GM19468 (cell line): ENCODE data around the gene MTHFR.

ENCODE experiments used
- ATAC-seq: cut with Tn5 transposase; IDR thresholded peaks from one replicate; pipeline ENCODE4 v1.9.1; 2021; ENCODE audit warnings: mild to moderate bottlenecking, moderate library complexity, moderate number of reproducible peaks; ENCODE audit not compliant: unreplicated experiment; ENCODE audit errors: extremely low read depth

MTHFR gene

DNA sequence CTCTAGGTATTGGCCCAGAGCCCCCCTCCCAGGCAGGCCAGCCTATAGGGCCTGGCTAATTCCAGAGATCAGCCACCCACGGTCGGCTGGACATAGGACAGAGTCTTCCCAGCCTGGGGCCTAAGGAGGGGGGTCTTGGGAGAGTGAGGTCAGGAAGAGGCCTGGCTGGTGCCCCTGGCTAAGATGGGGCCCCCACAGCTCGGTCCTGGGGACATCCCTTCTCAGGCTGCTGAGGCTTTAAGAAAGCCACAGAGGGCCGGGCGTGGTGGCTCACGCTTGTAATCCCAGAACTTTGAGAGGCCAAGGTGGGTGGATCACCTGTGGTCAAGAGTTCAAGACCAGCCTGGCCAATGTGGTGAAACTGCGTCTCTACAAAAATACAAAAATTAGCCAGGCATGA is 41.2 kb downstream of the MTHFR start:
- ATAC-seq: no peak

DNA sequence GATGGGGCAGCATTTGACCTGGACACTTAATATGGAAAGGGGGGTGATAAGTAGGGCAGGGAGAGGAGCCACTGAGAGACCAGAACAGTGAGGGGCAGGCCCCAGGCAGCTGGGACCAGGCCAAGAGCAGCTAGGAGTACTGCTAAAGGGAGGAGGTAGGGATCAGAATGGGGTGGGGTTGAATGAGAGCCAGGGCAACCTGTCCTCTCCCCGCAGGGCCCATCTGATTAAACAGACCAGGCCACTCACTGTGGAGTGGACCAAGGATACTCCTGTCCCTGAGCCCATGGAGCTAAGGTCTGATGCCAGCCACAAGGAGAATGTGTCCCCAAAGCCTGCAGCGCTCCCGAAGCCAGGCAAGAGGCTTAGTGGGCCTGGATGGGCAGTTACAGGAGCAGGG is 41.6 kb downstream of the MTHFR start:
- ATAC-seq: no peak

DNA sequence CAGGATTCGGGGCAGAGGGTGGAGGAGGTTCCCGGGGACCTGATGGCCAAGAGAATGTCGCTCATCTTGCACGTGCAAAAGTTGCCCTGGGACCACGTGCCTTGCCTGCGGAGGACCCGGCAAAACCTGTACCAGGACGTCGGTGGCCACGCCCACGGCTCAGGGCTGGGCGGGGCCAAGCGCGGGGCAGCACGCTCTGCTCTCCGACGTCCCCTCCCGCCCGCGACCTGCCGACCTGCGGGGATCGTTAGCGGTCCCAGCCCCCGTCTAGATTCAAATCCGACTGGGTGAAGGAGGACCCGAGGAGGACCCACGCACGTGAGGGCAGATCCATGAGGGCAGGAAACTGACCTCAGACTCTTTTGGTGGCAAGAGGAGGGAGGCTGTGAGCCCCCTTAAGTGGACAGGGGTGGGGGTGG is 43.8 kb downstream of the MTHFR start, which contains the start of gene C1orf167:
C1orf167 (plus strand) TSS at position 206 of the 419 bp plus-strand sequence. CDS start 2,208 bp downstream, outside the sequence.
- ATAC-seq: no peak

DNA sequence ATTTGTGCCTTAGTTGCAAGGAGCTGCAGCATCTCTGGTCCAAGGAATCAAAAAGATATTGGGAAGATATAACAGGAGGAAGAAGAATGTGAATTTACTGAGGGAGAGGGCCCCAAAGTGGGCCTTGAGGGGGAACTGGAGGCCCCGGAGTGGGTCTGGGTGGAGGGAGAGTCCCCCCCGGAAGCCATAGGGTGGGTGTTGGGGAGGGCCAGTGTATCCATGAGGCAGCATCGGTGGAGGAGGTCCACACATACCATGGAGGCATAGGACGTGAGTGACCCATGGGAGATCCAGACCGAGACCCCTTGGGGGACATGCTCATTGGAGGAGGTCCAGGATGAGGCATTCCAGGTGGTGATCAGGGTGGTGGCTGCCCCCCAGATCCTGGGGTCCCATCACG is 44.5 kb downstream of the MTHFR start:
- ATAC-seq: no peak

DNA sequence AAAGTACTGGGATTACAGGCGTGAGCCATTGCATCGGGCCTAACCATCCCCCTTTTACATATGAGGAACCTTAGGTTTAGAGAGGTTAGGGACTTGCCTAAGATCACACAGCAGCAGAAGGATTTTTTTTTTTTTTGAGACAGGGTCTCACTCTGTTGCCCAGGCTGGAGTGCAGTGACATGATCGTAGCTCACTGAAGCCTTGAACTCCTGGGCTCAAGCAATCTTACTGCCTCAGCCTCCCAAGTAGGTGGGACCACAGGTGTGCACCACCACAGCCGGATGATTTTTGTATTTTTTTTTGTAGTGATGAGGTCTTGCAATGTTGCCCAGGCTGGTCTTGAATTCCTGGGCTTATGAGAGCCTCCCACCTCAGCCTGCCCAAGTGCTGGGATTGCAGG is 46.0 kb downstream of the MTHFR start:
- no peak for ATAC-seq

DNA sequence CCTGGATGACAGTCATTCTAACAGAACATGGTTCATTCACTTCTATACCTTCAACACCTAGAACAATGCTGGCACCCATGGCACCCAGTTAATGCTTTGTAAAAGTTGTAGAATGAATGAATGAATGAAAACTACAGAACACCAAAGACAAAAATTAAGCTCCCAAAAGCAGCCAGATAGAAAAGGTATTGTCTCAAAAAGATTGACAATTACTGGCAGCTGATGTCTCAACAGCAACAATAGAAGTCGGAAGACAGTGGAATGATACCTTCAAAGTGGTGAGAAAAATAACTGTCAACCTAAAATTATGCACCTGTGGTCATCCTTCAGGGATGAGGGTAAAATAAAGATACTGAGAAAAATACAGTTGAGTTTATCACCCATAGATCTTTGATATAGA is 48.7 kb downstream of the MTHFR start:
- no peak for ATAC-seq

DNA sequence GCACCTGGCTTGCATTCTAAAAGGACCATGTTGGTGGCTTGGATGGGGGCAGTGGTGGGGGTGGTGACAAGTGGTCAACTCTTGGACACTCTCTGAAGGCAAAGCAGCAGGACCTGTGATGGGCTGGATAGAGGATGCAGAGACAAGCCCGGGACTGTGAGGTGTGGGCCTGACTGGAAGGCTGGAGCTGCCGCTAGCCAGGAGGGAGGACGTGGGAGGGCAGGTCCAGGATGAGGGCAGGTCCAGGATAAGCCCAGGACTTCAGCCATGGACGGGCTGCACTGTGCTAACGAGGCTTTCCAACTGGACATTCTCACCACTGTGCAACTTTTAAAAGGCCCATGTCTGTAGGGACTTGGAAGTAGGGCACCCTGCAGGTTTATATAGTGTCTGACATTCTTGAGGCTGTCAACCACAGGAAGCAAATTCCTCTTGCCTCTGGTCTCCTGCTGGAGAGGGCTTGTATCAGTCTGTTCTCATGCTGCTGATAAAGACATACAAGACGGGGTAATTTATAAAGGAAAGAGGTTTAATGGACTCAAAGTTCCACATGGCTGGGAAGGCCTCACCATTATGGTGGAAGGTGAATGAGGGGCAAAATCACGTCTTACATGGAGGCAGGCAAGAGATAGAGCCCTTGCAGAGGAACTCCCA is 52.1 kb downstream of the MTHFR start:
- ATAC-seq: no peak

DNA sequence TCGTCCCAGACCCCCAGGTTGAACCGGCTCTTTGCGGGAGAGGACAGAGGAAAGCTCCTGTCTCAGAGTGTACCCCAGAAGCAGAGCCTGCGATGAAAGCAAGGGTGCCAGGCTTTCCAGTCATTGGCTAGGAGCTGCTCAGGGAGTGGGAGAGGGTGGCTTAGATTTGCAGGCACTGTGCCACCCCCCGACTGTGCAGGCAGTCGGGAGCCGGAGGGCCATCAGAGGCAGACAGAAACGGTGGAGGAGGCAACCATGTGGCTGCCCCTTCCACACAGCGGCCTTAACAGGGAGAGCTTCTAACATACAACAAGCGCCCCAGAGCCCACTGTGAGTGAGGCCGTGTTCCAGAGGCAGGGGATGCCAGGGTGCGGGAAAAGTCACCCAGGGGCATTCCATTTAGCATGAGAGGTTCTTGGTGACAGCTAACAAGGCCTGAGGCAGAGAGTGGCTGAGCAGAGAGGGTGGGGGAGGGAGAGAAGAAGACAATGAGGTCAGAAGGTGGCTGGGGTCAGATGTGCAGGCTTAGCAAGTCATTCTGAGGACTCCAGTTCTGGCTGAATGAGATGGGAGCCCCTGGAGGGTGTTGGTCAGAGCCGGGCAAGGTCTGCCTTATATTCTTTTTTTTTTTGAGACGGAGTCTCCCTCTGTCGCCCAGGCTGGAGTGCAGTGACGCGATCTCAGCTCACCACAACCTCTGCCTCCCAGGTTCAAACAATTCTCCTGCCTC is 53.2 kb downstream of the MTHFR start:
- no peak for ATAC-seq

DNA sequence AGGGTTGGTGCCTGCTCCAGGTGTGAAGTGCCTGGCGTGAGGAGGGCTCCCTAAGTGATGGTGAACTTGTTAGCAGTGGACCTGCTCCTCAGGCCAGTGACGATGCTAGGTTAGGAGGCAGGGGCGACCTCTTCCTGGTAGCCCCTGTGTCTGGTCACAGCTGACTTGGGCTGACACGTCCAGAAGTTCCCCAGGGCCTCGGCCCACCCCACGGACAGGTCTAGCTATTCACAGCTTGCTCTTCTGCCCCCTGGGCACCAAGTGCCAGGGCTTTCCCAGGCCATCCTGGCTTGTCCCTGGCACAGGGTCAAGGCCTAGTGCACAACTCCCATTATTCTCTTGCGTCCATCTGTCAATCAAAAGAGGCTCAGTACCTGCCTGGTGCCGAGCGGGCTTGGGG is 54.7 kb downstream of the MTHFR start:
- ATAC-seq: no peak

DNA sequence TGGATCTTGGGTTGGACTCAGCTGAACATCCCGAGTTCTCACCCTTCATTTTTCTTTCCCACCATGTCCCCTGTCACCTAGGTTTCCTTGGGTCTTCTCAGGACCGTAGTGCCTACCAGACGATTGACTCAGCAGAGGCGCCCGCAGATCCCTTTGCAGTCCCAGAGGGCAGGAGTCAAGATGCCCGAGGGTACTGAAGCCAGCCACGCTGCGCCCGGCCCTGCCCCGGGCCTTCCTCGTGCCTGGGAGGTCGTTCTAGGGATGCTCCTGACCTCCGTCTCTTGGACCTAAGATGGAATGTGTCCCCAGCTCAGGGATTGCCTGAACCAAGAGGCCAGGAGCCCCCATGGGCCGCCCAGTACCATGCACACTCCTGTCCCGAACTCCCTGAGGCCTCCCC is 55.8 kb downstream of the MTHFR start:
- ATAC-seq: no peak

DNA sequence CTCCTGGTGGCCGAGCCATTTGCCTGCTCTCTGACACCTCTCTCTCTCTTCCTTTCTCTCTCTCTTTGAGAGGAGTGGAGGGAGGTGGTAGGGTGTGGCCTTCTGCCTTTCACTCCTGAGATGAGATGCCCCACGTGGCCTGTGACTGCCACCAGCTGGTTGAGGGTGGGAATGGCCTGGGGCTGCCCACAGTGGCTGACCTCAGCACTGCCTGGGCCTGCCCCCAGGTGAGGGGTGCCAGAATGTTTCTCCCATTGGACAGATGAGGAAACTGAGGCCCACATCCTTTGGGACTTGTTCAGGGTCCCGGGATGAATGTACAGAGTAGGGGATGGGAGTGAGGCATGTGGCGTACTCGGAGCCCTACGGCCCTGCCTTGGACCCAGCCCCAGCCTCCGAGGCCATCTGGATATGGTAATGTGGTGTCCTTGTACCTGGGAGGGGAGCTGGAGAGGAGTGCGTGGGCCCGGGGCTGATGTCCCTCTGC is 56.5 kb downstream of the MTHFR start:
- ATAC-seq: peak; percentile 68

DNA sequence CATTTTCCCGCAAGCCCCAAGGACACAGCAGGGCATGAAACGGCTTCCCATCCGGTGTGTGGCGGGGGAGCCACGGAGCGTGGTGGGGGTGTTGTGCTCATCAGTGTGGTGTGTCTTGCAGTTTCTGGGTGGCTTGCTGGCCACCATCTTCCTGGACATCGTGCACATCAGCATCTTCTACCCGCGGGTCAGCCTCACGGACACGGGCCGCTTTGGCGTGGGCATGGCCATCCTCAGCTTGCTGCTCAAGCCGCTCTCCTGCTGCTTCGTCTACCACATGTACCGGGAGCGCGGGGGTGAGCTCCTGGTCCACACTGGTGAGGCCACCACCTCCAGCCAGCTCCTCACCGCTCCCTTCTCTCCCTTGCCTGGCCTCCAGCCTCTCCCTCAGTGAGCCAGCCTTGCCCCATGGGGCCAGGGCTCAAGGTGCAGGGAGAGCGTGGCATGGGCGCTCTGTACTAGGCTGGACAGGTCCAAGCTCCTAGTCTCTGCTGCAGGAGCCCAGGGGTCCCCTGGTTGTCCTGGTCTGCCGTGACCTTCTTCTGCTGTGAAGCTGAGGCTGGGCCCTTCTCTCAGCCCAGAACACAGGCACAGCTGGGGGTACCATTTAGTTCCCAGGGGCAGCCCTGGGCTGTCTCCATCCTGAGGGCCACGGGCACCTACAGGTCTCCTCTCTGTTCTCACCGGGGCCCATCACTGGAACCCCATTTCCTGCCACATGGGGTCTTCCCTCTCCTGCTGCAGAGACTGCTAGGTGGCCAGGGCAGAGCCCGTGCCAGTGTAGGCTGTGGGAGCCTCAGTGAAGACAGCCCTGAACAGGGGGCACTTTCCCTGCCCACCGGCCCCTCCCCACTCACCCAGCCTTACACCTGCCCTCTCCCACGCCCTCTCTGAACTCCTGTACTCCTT is 57.2 kb downstream of the MTHFR start:
- no peak for ATAC-seq

DNA sequence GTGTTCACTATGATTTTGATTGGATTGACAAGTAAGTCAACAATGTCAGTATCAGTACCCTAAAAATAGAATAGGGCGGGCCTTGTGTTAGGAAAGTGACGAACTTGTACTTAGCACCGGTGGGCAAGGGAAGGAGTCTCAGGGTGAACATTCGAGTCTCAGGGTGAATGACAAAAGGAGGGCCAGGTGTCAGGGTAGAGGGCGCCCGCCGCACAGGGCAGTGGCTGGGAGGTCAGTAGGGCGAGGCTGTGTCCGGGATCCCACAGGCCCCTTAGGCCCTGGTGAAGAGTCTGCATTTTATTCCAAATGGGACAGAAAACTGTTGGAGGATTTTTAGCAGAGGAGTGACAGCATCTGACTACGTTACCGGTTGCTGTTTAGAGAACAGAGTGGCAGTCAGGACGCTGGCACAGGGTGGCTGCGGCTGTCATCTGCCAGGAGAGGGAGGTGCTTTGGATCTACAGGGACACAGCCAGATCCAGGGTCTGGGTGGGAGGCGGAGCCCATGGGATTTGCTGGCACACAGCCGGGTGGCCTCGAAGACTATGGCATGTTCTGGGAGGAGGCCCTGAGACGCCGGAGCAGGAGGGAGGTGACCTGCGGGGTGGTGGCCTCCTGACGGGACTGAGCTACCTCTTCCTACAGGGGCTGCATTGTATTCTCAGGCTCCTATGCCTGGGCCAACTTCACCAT is 58.8 kb downstream of the MTHFR start:
- ATAC-seq: no peak

DNA sequence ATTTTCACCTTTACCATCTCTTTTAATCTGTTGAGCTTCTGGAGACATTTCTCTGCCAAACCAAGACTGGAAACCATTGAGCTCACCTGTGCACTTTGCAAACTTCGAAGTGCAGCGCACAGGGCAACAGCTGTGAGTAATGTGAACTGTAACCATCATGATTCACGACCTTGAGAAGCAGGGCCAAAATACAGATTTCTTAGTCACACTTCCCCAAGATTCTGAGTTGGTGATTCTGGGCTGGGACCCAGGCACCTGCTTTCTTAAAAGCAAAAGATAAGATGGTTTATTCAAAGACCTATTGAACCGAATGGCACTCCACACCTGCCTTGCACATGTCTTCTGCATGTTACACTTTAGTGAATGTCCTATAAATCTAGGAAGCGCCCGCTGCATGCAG is 59.7 kb downstream of the MTHFR start:
- ATAC-seq: no peak

DNA sequence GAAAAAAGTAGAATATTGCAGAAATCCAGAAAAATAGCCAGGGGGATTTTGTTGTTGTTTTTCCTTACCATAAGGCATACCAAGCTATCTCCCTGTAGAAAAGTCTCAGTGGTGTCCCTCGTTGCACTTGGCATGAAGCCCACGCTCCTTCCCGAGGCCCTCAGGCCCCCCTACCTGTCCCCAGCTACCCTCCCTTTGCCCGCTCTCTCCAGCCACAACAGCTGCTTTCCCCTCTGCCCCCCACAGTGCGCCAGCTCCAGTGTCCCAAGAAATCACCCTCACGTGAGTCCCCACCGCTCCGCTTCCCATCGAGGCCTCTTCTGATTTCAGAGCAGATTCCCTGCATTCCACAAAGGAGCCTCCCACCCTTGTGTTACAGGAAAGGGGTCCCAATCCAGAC is 61.5 kb downstream of the MTHFR start:
- no peak for ATAC-seq

DNA sequence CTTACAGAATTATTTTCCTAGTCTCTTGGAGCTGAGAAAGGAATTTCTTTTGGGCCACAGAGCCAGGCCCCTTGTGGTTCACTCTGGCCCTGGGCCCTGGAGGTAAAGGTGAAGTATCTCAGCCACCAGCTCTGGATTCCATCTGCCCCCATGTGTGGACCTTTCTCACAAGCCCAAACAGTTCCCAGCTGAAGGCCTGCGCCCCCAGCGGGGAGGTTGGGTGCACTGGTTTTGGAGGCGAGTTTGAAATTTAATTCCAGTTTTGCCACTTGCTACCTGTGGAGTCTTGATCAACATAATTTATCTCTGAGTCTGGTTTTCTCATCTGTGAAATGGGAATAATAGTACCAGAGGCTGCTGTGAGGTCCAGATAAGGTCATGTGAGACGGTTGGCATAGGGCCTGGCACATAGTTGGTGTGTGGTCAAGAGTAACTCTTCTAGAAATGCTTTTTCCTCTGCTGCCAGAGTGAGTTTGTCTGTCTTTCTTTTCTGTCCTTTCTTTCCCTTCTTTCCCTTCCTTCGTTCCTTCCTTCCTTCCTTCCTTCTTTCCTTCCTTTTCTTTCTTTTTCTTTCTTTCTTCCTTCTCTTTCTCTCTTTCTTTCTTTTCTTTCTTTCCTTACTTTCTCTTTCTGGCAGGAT is 63.7 kb downstream of the MTHFR start:
- no peak for ATAC-seq

DNA sequence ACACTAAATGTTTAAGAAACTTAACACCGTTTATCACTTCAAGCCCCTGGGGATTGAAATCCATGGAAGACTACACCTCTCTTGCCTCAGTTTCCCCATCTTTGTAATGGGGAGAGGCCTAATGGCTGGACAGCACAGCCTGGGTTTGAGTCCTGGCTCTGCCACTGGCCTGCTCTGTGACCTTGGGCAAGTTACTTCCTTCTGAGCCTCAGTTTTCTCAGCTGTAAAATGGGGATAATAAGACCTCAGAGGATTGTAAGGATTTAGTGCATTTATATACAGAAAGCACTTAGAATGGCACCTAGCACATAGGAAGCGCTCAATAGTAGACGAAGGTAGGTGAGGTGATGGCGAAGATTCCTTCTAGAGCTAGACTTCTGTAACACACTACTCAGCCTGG is 64.3 kb downstream of the MTHFR start:
- no peak for ATAC-seq

DNA sequence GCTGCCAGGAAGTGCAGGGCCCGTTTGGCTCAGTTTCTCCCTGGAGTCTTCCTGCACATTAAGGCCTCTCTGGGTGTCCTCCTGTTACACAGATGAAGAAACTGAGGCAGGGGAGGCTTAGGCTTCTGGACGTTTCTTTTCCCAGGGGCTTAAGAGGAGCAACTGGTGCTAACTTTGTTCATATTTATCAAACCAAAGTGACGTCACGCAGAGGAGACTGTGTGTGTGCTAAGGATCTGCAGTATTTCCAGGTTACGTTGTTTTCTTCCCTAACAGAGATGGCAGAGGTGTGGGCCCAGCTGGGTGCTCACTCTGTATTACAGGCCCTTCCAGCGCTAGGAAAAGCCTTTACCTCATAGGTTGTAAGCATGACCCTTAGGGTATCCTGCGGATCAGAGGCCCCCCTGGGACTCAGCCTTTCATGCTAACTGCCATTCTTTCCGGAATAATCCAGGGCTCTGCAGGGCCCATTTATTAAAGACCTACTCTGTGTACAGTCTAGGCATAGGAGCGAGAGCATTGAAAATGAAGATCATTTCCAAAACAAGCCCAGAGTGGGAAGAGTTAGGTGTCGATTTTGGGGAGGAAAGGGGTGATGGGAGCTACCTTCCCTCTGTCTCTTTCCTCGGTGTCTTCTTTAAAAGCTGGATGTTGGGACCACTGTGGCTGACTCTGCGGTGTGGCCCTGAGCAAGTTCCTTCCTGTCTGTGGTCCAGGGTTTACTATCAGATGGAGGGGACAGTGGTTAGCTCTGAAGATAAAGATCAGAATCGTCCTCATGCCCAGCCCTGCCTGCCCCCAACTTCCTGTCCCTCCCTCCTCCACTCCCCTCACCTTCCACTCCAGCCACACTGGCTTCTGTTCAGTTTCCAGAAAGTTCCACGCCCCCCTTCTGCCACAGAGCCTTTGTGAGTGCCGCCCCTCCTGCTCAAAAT is 65.2 kb downstream of the MTHFR start:
- ATAC-seq: no peak

DNA sequence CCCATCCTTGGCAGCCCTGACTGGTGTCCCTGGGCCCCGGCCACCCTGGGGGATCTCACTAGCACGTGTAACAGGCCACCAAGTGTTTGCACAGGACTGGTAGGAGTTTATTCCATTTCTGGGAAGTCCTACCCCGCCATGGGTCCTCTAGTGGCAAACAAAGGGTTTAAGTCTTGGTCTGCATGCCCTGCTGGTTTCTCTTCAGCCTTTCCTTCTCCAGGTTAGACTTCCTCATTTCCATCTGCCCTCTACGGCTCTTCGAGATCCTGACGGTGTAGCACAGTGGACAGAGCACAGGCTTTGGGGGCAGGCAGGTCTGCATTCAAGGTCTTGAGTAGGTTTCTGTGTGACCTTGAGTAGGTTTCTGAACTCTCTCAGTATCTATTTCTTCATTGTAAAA is 67.0 kb downstream of the MTHFR start:
- no peak for ATAC-seq
